HT-29 (cell line): Measurements from ENCODE around the gene SLC35F6. TPM values are rescaled to one million over a fixed set of nuclear protein-coding genes. Genes with fewer than 3 reads are reported as not detected.
"Not testable (repeated sequence)": the region's sequence is repeated elsewhere in the genome, so short reads cannot be mapped to it uniquely, and the experiment has no call there.

Experiments used
- DNase-seq: peaks from one replicate; pipeline ENCODE4 v3.0.0-alpha.2; 2015; ENCODE audit warnings: low spot score
- total RNA-seq: library from RNA; depleted of rRNA; stranded (reverse); fragments of >200 nt; shearing (Covaris generic); gene quantifications from 2 replicates; pipeline ENCODE4 v1.2.3, GENCODE V29; 2014

Gene SLC35F6
- total RNA-seq, 1 experiment from 2014 or later = 27.5 TPM

GRCh38 chr2:26756337-26756736 lies 7.7 kb upstream of the SLC35F6 start:
- DNase-seq = no peak

- DNase-seq = peak; percentile 79
These were observed 6.0 kb upstream of the SLC35F6 start for GRCh38 chr2:26757873-26758789.

DNA sequence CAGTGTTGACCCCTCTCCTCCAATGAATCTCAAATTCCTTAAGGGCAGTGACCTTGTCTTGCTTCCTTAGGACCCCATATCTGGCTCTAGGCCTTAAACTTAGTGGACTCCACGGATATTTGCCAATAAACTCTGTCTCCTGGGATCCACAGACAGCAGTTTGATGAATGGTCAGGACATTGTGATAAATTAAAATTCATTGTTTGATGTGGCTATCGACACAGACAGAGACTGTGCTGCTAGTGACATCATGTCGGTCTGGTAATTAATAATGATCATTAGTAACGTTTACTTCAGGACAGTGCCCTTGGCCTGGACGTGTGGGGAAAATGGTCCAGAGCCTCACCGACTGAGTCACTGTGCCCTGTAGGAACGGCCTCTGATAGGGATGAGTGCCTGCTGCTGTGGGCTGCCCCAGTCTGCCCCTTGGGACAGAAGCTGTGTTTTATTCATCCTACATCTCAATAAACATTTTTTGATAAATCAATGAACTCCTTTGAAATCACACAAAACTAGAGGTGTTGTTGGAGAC lies 5.2 kb upstream of the SLC35F6 start:
- DNase-seq = no peak

GRCh38 chr2:26759845-26760244 lies 4.2 kb upstream of the SLC35F6 start:
- no peak for DNase-seq

- not testable (repeated sequence) for DNase-seq
These were observed 3.1 kb upstream of the SLC35F6 start for GRCh38 chr2:26760991-26761390.

GRCh38 chr2:26763019-26763418 lies 1.1 kb upstream of the SLC35F6 start:
- no peak for DNase-seq

GRCh38 chr2:26764906-26765305 lies 822 bp downstream of the SLC35F6 start:
- peak; percentile 20 for DNase-seq

DNA sequence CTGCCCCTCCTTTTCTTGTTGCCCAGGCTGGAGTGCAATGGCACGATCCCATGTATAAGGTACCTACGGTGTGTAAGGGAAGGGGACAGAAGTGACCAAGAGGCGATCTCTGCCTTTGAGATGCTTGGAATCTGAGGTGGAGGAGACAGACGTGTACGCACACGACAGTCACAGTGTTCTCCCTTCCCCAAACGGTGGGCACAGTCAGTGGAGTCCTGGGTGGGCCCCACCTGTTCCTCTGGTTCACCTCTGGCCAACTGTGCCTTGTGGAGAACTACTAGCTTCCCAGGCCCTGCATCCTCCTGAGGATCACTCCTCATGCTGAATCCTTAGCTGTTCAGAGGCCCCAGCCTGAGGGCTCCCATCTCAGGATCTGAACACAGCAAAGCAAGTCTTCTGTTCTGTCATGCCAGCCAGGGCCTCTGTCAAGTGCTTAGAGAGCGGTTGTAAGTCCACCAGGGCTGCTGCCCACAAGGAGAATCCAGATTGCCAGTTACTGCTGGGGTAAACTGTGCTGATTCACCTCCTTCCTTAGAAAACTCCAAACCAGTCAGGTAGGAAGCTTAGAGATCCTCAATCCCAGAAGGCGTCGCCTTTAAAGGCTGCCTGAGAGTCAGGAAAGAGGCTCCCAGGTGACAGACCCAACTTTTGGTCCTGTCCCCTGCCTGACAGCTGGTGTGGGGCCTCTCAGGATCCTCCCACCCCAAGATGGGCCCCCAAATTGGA lies 1.6 kb downstream of the SLC35F6 start:
- no peak for DNase-seq

- DNase-seq = no peak
These were observed 3.0 kb downstream of the SLC35F6 start for GRCh38 chr2:26767129-26767528.

GRCh38 chr2:26767894-26768487 lies 3.9 kb downstream of the SLC35F6 start:
- no peak for DNase-seq

DNA sequence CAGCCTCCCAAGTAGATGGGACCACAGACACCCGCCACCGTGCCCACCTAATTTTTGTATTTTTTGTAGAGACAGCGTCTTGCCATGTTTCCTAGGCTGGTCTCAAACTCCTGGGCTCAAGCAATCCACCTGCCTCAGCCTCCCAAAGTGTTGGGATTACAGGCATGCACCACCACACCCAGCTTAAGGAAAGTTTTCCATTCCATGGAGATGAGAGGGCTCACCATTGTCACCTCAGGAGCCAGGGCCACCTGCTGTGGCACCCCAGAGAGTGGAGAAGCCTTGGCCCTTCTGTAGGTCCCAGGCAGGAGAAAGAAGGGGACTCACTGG lies 4.6 kb downstream of the SLC35F6 start:
- no peak for DNase-seq

DNA sequence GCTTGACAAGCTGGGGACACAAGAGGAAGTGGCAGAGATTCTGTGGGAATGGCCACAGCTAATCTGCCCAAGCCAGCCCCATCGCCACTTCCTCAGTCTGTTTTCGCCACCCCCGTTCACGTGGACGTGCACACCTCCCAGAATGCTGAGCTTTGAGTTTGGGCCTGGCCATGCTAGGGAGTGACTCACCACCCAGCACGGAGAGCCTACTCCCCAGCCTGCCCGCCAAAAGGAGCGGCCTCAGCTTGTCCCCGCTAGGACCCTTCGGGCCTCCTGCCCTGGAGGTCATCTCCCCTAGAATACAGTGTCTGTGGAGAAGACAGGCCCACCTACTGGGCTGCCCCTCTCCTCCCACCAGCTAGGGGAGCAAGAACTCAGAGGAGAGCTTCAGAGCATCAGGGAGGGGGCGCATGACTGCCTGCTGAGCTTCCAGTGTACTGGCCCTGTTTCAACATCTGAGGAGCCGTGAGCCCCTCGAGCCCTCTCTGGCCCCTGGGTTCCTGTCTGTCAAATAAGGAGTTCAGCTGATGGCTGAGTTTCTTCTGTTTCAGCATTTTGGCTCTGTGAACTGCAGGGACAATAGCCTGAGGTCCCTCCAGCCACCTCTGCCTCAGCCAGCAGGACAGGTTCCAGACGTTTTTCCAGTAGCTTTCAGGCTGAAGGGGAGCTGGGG lies 5.1 kb downstream of the SLC35F6 start:
- no peak for DNase-seq

GRCh38 chr2:26770986-26771586 lies 7.0 kb downstream of the SLC35F6 start:
- peak; percentile 46 for DNase-seq

GRCh38 chr2:26772064-26773001 lies 8.2 kb downstream of the SLC35F6 start:
- DNase-seq = no peak

- no peak for DNase-seq
These were observed 12.2 kb downstream of the SLC35F6 start for GRCh38 chr2:26776195-26776800.

GRCh38 chr2:26778098-26778497 lies 14.0 kb downstream of the SLC35F6 start:
- DNase-seq = no peak

GRCh38 chr2:26778507-26778906 lies 14.4 kb downstream of the SLC35F6 start:
- no peak for DNase-seq

GRCh38 chr2:26780203-26780760 lies 16.2 kb downstream of the SLC35F6 start:
- DNase-seq = no peak
